DND-41 (cell line): Measurements from ENCODE around the gene CAMKMT.

ENCODE experiments used
- ATAC-seq: fragments of 200-7000 bp; cut with Tn5 transposase; 3 replicates; pipeline ENCODE4 v1.9.1; 2021; ENCODE audit warnings: low read depth; ENCODE audit not compliant: insufficient read depth
- DNase-seq: peaks from one replicate; pipeline ENCODE4 v3.0.0-alpha.2; 2020
- H2AFZ ChIP-seq: 2 replicates; pipeline ENCODE4 v1.6.0; 2012; ENCODE audit warnings: low read depth, low read length
- H3K27ac ChIP-seq: 2 replicates; pipeline ENCODE4 v1.5.1; 2012; ENCODE audit warnings: low read length, inconsistent platforms
- H3K27me3 ChIP-seq: fragments of 200-600 bp; sonication (generic); 2 replicates; pipeline ENCODE4 v1.6.0; 2012; ENCODE audit warnings: low read length, mild to moderate bottlenecking, inconsistent platforms; ENCODE audit not compliant: insufficient read depth, poor library complexity
- H3K36me3 ChIP-seq: 2 replicates; pipeline ENCODE4 v1.5.1; 2012; ENCODE audit warnings: low read length, inconsistent platforms; ENCODE audit not compliant: insufficient read depth
- H3K4me1 ChIP-seq: 2 replicates; pipeline ENCODE4 v1.5.1; 2012; ENCODE audit warnings: mild to moderate bottlenecking, low read length; ENCODE audit not compliant: insufficient read depth
- H3K4me2 ChIP-seq: 2 replicates; pipeline ENCODE4 v1.6.0; 2012; ENCODE audit warnings: mild to moderate bottlenecking, moderate library complexity, low read length, inconsistent platforms; ENCODE audit not compliant: insufficient read depth
- H3K4me3 ChIP-seq, 2 experiments: fragments of 200-600 bp in 1 of 2; shearing (Covaris generic) in 1 of 2; 2 replicates each; pipeline ENCODE4 v1.5.1; 2012 to 2016; ENCODE audit warnings: inconsistent platforms in 2 of 2, low read length in 2 of 2, mild to moderate bottlenecking in 2 of 2, low read depth in 1 of 2, moderate library complexity in 1 of 2
- H3K79me2 ChIP-seq: 2 replicates; pipeline ENCODE4 v1.6.0; 2012; ENCODE audit warnings: low read length, inconsistent platforms; ENCODE audit not compliant: insufficient read depth
- H3K9ac ChIP-seq: 2 replicates; pipeline ENCODE4 v1.6.0; 2012; ENCODE audit warnings: low read depth, mild to moderate bottlenecking, inconsistent platforms, low read length, moderate library complexity
- H3K9me3 ChIP-seq: 2 replicates; pipeline ENCODE4 v1.5.1; 2012; ENCODE audit warnings: low read length, moderate library complexity, mild to moderate bottlenecking, inconsistent platforms; ENCODE audit not compliant: insufficient read depth, severe bottlenecking
- H4K20me1 ChIP-seq: 2 replicates; pipeline ENCODE4 v1.6.0; 2012; ENCODE audit warnings: low read length; ENCODE audit not compliant: insufficient read depth
- CTCF ChIP-seq: IDR thresholded peaks from 2 replicates; pipeline ENCODE4 v1.5.1; 2012; ENCODE audit warnings: borderline replicate concordance, low read length, moderate library complexity, mild to moderate bottlenecking; ENCODE audit not compliant: poor library complexity, severe bottlenecking; ENCODE audit errors: extremely low read depth
- EZH2 ChIP-seq: IDR thresholded peaks from 3 replicates; pipeline ENCODE4 v1.6.1; 2012; ENCODE audit warnings: borderline replicate concordance, low read depth, mild to moderate bottlenecking, moderate library complexity, low read length, inconsistent platforms; ENCODE audit not compliant: severe bottlenecking

Gene CAMKMT

GRCh38 chr2:44768438-44769236 is 406.9 kb downstream of the CAMKMT start:
- Histone ChIP-seq H3K4me3 (no peak overlapping the region), H3K9me3 (no peaks in the 10 kb centered on the region), H3K9ac (no peak overlapping the region), H3K27me3 (no peaks in the 10 kb centered on the region), H3K4me1 (no peaks in the 10 kb centered on the region), H3K79me2 (no peaks in the 10 kb centered on the region), H3K4me2 (no peak overlapping the region), H3K27ac (no peak overlapping the region), H2AFZ (no peak overlapping the region), H3K36me3 (no peaks in the 10 kb centered on the region), H4K20me1 (0 out of 2 replicates have a peak, but pooled peaks cover 4% of the 10 kb centered on the region)
- TF ChIP-seq CTCF (no peak), EZH2 (no peak)
- DNase-seq (no peak), ATAC-seq (no peak)

- no peaks in the 10 kb centered on the region for H3K4me1 ChIP-seq
- H3K9me3 ChIP-seq: no peaks in the 10 kb centered on the region
- no peak for TF ChIP-seq EZH2
- TF ChIP-seq CTCF: no peak
- H3K36me3 ChIP-seq: no peaks in the 10 kb centered on the region
- DNase-seq (no peak), ATAC-seq (no peak)
- 0 out of 2 replicates have a peak, but pooled peaks cover 4% of the 10 kb centered on the region for H4K20me1 ChIP-seq
- no peak overlapping the region for H3K27ac ChIP-seq
- no peaks in the 10 kb centered on the region for H3K79me2 ChIP-seq
- H2AFZ ChIP-seq: no peak overlapping the region
- no peak overlapping the region for H3K4me3 ChIP-seq
- H3K9ac ChIP-seq: no peak overlapping the region
- H3K27me3 ChIP-seq: no peaks in the 10 kb centered on the region
- no peak overlapping the region for H3K4me2 ChIP-seq
Measured at GRCh38 chr2:44769349-44770011, 407.7 kb downstream of the CAMKMT start.

- Histone ChIP-seq H3K4me3 (no peak overlapping the region), H3K4me2 (no peak overlapping the region), H3K9ac (no peak overlapping the region), H3K4me1 (no peaks in the 10 kb centered on the region), H3K9me3 (no peaks in the 10 kb centered on the region), H3K79me2 (no peaks in the 10 kb centered on the region), H3K27me3 (no peaks in the 10 kb centered on the region), H3K36me3 (no peaks in the 10 kb centered on the region), H3K27ac (no peak overlapping the region), H4K20me1 (0 out of 2 replicates have a peak, but pooled peaks cover 4% of the 10 kb centered on the region), H2AFZ (no peak overlapping the region)
- no peak for DNase-seq
- no peak for ATAC-seq
- TF ChIP-seq EZH2 (no peak), CTCF (no peak)
Measured at GRCh38 chr2:44770221-44771195, 408.8 kb downstream of the CAMKMT start.
